GM18498 (cell line): ENCODE results near the gene RBM33.

Source experiments
- ATAC-seq: cut with Tn5 transposase; IDR thresholded peaks from one replicate; pipeline ENCODE4 v1.9.1; 2021; ENCODE audit warnings: mild to moderate bottlenecking, moderate library complexity; ENCODE audit not compliant: unreplicated experiment

Gene RBM33

DNA sequence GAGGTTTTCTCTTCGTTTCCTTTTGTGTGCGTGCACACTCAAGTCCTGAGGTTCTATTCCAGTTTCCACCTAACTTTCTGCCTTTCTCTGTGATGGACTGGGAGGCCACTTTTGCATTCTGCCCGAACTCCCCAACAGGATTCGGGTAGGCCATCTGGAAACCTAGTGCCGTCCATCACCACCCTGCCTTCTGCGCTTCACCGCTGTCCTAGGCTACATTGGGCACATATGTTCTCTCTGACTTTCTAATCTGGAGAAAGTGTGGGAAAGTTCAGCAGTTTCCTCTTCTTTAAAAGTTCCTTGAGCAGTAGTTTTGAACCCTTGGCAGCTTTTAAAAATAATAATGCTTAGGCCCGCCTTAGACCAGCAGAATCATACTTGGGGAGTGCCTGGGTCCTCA lies 121.0 kb downstream of the RBM33 start:
- ATAC-seq = no peak

DNA sequence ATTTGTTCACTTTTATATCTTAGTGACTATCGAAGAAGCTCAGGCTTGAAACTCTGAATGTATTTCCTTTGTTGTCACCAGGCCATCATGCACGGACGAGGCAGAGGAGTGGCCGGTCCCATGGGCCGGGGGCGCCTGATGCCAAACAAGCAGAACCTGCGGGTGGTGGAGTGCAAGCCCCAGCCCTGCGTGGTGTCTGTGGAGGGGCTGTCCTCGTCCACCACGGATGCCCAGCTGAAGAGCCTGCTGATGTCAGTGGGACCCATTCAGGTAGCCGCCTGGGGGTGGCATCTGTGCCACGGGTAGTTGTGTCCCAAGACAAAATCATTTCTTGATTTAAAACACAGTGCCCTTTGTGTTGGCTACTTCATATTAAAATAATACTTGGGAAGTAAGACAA lies 121.9 kb downstream of the RBM33 start:
- no peak for ATAC-seq

DNA sequence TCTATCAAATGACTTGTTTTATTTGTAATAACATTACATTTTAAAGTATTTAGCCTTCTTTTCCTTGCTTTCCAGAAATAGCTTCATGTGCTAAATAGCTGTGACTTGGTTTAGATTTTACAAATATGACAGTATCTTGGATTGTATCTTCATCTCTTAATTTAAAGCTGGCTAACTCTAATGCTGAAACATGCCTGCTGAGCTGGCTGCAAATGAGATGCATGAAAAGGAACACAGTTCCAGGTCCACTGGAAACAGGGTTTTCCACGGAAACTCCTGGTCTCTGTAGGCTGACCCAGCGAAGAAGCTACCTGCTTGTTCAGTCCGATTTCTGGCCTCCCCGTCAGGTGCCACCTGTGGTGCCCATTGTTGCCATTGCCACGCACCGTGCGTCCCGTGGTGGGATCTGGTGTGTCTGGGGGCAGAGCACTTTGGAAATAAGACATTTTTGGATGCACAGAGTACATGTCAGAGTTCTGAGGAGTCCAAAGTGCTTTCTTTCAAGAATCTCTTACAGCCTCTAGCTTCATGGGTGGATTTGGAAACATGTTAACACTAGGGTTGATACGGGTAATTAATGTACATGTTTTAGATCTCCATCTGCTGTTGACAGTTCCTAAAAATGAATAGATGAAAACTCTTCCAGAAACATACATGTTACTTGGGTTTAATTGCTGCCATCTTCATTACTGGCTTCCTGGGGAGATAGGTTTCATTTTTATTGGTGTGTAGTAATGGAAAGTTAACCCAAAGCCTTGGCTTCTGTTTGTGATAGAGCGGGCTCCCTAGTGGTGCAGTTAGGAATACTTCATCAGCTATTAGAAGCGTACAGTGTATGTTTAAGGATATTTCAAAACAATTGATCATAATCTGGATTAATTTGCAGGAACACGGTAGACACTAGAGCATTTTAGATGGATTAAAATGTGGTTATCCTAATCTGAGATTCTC lies 122.8 kb downstream of the RBM33 start:
- ATAC-seq = no peak

DNA sequence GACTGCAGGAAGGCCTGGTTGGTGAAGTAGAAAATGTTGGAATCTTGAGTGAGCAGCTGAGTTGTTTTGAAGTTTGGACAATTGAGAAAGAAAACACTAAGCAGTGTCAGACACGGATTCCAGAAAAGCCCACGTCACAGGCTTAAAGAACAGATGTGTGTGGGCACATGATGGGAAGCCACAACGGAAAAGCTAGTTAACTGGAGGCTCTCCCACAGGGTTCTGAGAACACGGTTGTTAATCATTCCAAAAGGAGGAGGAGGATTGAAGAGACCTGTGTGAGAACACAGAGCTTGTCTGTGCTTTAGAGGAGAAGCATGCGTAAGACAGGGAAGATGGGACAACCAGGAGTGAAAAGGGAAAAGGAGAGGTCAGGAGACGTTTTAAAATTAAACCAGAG lies 125.2 kb downstream of the RBM33 start:
- ATAC-seq = no peak

DNA sequence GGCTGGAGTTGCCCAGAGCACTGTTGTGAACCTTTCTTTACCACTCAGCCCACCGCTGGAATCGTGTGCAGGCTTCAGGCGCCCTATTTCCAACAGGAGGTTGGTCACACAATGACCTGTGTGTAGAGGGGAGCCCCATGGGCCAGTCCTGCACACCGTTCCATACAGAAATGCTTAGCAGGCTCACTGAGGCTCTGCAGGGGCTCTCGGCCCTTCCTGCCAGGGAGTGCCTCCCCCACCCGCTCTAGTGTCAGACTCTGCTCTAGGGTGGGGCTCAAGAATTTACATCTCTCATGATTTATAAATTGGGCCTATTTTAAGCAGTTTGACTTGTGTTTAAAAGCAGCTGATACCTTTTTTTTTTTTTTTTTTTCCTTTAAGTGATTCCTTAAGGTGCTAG lies 125.8 kb downstream of the RBM33 start:
- no peak for ATAC-seq

DNA sequence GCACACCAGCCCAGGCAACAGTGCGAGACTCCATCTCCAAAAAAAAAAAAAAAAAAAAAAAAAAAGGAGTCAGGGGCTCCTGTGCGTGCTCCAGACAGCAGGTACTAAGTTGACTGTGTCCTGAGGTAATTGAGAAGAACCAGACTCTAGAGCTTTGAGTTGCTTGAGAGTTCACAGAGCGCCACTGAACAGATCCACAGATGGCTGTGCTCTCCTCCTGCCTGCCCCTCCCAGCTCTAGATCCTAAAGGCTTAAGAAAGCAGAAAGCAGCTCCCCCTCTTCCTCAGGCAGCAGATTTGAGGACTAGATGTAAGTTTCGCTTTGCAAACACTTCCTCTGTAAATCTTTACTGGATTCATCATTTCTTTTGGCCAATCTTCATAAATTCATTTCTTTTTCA lies 129.1 kb downstream of the RBM33 start:
- ATAC-seq = no peak

DNA sequence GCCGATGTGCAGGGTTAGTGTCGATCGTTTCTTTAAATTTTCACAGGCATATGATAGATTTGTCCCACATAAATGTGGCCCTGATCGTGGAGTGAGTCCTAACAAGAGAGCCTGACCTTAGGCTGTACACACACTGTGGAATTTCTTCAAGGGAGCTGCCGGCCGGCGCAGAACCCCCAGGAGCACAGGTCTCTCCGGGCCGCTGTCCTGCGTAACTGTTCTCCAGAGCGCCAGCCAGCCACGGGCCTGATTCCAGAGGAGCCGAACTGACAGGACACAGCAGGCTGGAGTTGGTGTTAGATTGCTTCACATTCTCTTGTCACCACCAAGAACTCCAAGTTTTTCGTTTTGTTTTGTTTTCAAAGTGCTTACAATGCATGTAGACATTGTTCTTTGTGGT lies 130.5 kb downstream of the RBM33 start:
- no peak for ATAC-seq

DNA sequence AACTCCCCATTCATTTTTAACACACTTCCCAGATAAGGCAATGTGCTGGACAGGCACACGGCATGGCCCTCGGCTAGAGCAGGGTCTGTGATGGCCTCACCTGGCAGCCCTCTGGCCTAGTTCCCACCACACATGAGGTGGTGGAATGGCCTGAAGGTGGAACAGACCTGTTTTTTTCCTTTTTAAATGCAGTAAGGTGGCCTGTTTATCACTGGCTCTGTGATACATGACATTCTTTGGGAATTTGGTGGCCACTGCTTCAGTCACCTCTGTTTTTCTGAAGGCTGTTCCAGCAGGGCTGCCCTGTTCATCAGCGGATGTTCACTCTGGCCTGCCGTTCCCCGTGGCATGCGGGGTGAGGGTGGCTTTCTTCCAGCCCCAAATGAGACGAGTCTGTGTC lies 131.2 kb downstream of the RBM33 start:
- no peak for ATAC-seq

DNA sequence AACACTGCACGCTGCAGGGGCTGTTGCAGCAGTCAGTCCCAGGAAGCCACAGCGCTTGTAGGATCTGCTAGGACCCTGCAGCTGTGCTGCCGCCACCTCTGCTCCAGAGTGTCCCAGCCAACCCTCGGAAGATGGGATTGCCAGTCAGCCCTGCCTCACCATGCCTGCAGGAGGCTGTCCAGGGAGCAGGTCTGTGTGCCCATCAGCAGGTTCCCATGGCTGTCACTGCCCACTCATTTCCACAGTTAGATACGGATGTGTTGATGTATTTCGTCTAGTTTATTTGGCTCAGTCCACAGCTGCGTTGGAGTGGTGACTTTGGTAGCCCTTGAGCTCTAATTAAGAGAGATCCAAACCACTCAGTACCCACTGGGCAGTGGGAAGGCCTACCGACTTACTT lies 132.1 kb downstream of the RBM33 start:
- no peak for ATAC-seq

DNA sequence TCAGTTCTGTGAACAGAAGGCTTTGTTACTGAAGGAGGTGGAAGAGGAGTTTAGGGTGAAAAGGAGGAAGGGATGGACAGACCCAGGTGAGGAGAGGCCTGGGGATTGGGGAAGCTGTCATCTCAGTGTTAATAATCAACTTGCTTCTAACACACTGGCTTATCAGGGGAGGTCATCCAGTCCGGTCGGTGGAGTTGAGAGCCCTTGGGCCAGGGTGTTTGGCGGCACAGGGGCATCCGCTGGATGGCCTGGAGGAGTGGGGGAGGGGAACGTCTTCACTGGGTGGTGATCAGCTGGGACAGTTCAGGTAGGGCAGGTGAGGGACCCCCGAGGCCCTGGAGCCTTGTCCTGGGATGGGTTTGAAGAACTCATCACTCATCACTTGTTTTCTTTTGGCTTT lies 133.9 kb downstream of the RBM33 start:
- no peak for ATAC-seq

DNA sequence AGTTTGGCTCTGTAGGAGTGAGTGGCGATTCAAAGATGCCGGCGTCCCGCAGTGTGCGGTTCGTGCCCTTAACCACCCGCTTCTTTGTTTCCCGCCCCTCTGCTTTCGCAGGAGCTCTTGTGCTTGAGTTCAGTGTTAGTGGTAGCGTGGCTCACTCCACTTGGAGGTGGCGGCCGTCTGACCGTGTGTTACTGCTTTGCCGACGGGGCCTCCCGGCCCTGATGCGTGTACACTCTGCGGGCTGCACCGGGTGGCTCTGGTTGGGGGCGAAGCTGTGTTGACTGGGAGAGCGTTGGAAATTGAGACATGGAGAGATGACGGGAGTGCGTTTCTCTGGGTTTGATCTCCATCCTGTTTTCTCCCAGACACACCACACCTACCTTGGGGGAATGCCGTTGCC lies 136.4 kb downstream of the RBM33 start:
- no peak for ATAC-seq

DNA sequence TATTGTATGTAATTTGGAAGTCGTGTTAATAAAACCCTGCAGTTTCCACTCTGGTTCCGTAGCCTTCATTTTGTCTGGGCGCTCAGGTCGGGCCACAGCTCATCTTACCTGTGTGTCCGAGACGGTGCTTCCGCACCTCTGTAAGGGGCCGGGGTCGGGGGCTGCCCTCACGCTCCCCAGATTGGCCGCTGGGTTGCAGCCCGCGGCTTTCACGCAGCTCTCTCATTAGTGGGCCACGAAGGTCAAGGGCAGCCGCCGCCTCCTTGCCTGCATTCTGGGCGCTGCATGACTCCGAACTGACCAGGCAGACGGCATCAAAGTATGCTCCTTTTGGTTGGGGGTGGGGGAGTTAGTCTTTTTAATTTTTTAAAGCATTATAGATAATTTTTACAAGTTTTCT lies 137.0 kb downstream of the RBM33 start:
- ATAC-seq = no peak

DNA sequence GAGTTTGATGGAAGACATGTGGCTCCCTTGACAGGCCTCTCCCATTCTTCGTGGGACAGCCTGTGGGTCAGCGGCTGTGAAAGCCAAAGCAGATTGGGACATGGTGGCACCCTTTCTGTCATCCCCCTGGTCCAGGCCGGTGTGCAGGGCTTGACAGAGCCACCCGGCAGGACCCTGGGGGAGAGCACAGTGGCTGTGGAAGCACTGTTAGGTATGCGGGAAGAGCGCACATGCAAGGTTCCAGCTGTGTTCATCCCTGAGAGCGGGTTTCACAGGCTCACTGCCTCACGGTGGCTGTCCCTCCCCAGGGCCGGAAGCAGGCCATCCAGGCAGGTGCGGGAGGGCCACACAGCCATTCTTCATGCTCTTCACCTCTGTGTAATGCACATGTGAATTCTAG lies 138.0 kb downstream of the RBM33 start:
- ATAC-seq = no peak

DNA sequence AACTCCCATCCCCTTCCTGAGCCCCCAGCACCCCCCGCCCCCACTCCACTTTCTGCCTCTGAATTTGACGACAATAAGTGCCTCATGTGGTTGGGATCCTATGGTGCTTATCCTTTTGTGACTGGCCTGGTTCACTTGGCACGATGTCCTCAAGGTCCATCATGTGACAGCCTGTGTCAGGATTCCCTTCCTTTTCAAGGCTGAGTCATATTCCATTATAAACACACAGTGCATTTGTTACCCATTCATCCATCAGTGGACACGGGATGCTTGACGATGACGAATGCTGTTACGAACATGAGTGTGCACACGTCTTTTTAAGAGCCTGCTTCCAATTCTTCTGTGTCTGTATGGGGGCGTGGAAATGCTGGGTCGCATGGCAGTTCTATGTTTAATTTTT lies 141.1 kb downstream of the RBM33 start:
- no peak for ATAC-seq

DNA sequence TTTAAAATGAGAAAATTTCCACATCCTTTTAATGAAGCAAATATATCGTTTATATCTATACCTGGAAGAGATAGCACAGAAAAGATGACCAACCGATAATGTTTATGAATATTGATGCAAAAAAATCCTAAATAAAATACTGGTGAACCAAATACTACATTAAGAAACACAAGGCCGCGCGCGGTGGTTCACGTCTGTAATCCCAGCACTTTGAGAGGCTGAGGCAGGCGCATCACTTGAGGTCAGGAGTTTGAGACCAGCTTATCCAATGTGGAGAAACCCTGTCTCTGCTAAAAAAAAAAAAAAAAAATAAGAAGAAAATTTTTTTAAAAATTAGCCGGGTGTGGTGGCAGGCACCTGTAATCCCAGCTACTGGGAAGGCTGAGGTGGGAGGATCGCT lies 142.0 kb downstream of the RBM33 start:
- no peak for ATAC-seq

DNA sequence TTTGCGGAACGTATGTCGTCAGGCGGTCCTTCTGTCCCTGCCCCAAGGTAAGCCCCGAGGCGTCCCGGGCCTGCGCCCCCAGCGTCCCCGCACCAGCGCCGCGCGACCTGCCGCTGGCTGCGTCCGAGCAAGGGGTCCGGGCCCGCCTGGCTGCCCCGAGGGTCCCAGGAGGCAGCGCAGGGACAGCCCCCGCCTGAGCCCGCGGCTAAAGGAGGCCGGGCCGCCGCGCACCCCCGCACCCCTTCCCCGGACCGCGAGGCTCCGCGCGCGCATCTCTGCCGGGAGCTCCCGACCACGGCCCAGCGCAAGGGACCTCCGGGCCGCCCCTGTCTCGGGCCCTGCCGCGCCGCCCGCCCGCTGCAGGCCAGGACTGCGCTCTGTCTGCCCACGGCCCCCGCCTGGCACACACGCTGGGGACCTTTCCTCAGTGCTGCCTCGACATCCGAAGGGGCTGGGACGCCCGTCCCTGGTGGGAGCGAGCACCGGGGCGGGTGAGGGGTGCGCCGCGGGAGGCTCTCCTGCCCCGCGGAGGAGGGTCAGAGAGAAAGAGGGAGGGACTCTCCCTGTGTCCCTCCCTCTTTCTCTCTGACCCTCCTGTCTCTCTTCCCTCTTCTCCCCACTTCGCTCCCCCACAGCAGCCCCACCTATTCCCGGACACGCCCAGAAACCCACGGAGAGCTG lies 142.8 kb downstream of the RBM33 start:
- ATAC-seq = no peak

DNA sequence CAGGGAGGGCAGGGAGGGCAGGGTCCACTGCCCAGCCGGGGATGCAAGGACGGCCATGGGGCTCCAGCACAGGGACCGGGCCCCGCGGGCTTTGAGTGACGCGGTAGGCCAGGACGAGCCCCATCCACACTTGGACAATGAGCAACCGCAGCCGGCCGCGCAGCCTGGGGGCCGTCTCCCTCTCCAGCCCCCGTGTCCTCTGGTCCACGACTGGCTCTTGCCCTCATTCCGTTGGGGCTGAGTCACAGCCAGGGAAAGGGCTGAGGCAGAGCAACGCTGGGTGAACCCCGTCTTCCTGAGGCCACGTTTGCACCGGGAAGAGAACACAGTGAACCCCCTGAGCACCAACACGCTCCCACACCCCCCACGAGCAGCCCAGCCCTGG lies 144.1 kb downstream of the RBM33 start:
- no peak for ATAC-seq

DNA sequence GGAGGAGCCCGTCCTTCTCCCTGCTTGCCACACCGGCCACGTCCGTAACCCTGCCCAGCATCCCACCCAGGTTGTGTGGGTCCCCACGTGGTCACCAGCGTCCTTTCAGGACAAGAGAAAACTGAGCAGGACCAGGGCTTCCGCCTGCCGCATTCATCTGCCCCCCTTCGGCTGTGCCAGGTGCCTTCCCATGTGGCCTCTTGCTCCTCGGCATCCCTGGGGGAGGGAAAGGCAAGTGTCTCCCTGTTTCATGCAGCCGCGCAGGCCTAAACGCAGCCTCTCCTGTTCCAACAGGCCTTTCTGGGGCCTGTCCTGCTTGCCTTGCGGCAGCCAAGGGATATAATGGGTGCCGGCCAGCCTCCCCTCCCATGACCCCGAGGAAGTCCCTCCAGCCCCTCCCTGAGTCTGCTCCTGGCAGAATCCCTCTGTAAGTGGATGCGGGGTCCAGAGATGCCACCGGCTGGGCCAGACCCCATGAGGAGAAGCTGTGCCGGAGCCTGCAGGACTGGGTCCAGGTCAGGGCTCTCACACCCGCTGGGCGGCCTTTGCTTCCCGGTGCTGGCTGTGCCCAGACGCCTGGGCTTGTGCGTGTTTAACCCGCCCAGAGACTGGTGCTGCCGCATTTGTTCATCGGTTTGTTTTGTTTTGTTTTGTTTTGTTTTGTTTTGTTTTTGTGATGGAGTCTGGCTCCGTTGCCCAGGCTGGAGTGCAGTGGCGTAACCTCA lies 144.7 kb downstream of the RBM33 start:
- no peak for ATAC-seq

DNA sequence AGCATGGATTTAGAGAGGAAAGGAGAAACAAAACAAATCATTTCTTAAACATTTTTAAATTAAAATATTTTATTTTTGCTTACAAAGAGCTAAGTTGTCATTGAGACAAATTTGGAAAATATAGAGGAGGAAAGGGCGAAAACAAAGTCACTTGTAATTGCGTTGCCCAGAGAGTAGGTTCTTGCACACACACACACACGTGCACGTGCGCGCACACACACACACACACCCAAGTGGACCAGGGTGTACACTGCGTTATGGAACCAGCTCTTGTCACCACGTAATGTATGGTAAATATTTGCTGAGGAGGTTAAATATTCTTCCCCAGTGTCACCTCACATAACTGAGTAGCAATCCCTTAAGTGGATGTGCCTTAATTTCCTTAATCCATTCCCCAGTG lies 146.2 kb downstream of the RBM33 start:
- no peak for ATAC-seq

DNA sequence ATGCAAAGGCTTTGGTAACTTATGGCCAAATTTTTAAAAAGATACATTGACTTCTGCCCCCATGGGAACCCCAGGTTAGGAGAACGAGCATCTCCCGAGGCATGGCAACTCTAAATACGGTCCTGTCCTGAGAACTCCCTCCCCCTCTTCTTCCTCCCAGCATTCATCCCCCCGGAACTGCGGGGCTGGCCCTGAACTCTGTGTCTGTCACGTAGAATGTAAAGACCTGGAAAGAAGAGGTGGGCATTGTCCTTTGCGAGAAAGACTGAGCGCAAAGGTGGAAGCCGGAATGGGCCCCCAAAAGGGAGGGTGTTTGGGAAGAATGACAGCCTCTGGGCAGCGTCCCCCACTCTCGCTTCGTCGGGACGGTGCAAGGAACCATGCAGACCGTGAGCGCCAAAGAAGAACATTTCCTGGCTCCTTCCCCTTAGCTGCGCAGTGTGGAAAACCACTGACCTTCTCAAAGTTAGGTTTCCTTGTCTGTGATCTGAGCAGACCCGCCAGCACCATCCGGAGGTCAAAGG lies 146.8 kb downstream of the RBM33 start:
- ATAC-seq = no peak

DNA sequence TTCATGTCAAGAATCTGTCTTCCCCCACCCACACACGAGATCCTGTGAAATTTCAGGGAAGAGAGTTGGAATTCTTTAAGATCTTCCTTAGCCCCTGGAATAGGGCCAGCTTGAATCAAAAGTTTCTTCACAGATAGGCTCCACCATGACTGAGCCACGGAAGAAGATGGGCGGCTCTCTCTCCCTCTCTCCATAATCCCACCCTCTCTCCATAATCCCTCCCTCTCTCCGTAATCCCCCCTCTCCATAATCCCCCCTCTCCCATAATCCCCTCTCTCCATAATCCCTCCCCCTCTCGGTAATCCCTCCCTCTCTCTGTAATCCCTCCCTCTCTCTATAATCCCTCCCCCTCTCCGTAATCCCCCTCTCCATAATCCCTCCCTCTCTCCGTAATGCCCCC lies 147.4 kb downstream of the RBM33 start:
- ATAC-seq = no peak
